Right lobe of liver (tissue), 4 donors: ENCODE measurements around the gene UBE2J1.

Experiments
- POLR2A ChIP-seq: fragments of 450-650 bp; IDR thresholded peaks from one replicate; pipeline ENCODE4 v1.6.1; 2017; ENCODE audit warnings: antibody characterized with exemption, mild to moderate bottlenecking
- TF ChIP-seq, protein P1 (sequence below), 4 donors: fragments of 200-600 bp in 3 of 4; fragments of 450-650 bp in 1 of 4; IDR thresholded peaks; one replicate each; pipeline versions ENCODE4 v1.5.1 to v1.8.0; 2016 to 2022; ENCODE audit warnings: antibody characterized with exemption in 4 of 4, mild to moderate bottlenecking in 2 of 4
- donor health status: DM: no; HTN: no; CAD: no.
- donor health status: DM: no; HTN: no; CAD: no.
- donor health status: DM: no; HTN: yes; CAD: no.

DNA sequence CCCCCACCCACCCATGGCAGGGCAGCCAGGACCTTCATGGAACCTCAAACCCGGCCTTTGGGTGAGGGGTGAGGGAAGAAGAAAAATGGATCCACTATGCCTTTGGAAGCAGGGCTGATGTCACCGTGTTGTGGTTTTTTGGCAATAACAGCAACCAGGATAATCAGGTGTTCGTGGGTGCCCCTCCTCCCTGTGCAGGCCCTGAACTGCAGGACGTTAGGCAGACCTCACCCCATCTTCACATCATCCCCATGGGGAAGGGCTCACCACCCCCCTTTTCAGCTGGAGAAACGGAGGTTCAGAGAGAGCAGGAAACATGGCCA lies 41.0 kb downstream of the UBE2J1 start:
- TF ChIP-seq, protein P1, sequence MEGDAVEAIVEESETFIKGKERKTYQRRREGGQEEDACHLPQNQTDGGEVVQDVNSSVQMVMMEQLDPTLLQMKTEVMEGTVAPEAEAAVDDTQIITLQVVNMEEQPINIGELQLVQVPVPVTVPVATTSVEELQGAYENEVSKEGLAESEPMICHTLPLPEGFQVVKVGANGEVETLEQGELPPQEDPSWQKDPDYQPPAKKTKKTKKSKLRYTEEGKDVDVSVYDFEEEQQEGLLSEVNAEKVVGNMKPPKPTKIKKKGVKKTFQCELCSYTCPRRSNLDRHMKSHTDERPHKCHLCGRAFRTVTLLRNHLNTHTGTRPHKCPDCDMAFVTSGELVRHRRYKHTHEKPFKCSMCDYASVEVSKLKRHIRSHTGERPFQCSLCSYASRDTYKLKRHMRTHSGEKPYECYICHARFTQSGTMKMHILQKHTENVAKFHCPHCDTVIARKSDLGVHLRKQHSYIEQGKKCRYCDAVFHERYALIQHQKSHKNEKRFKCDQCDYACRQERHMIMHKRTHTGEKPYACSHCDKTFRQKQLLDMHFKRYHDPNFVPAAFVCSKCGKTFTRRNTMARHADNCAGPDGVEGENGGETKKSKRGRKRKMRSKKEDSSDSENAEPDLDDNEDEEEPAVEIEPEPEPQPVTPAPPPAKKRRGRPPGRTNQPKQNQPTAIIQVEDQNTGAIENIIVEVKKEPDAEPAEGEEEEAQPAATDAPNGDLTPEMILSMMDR (IDR thresholded peaks at IDR 0.05) = peak in 1 of 4 donors; percentile 42
- TF ChIP-seq POLR2A = no peak
